Body of pancreas (tissue), 4 donors: ENCODE measurements around the gene AGAP1. TPM values are rescaled to one million over a fixed set of nuclear protein-coding genes. Genes with fewer than 3 reads are reported as not detected.

Experiments
- ATAC-seq: fragments of 150-250 bp; one replicate; pipeline ENCODE4 v1.9.1; 2016
- DNase-seq, 4 donors: peaks; one replicate each; pipeline ENCODE4 v3.0.0-alpha.2; 2019
- H3K27ac ChIP-seq, 4 donors: fragments of 200-600 bp; sonication (generic); 1 replicate in 3 of 4; 2 replicates in 1 of 4; pipeline versions ENCODE4 v1.5.1 to v1.6.1; 2016 to 2019; ENCODE audit warnings: mild to moderate bottlenecking in 1 of 4, mixed read lengths in 1 of 4, moderate library complexity in 1 of 4
- H3K27me3 ChIP-seq, 2 donors: fragments of 200-600 bp; sonication (generic); one replicate each; pipeline ENCODE4 v1.6.0; 2016; ENCODE audit warnings: mild to moderate bottlenecking in 1 of 2
- H3K36me3 ChIP-seq, 2 donors: fragments of 200-600 bp; sonication (generic); replicated peaks in 1 of 2; 2 replicates each; pipeline ENCODE4 v1.5.1; 2016; ENCODE audit warnings: low read depth in 2 of 2; ENCODE audit not compliant: insufficient read depth in 1 of 2
- H3K4me1 ChIP-seq: fragments of 200-600 bp; sonication (generic); one replicate; pipeline ENCODE4 v1.6.0; 2016
- H3K4me3 ChIP-seq, 2 donors: fragments of 200-600 bp; sonication (generic); 1 replicate in 1 of 2; 2 replicates in 1 of 2; pipeline ENCODE4 v1.5.1; 2016 to 2019
- H3K9me3 ChIP-seq, 3 donors: fragments of 200-600 bp; sonication (generic); 1 replicate in 2 of 3; 2 replicates in 1 of 3; pipeline ENCODE4 v1.5.1; 2016
- POLR2A ChIP-seq, 3 donors: fragments of 450-650 bp; IDR thresholded peaks; one replicate each; pipeline ENCODE4 v1.6.1; 2016; ENCODE audit warnings: antibody characterized with exemption in 3 of 3, mild to moderate bottlenecking in 2 of 3
- WGBS, 2 donors: methylation state at CpG; one replicate each; pipeline ENCODE4 v1.1.5; 2017; 5-methylcytosine and 5-hydroxymethylcytosine counted together
- intact Hi-C: fragments of 100-400 bp; cut with DNase I; formaldehyde crosslinking; loops from one replicate; pipeline ENCODE4 v1.15.1; 2023
- total RNA-seq, 2 donors: library from RNA; depleted of rRNA; stranded (reverse); fragments of >200 nt; gene quantifications; one replicate each; pipeline ENCODE4 v1.1.0, GENCODE V29; 2016
- TF ChIP-seq, protein P1 (sequence below), 7 experiments: fragments of 450-650 bp in 4 of 7; fragments of 200-600 bp in 3 of 7; sonication (generic) in 3 of 7; IDR thresholded peaks; one replicate each; pipeline ENCODE4 v1.5.1; 2016 to 2019; ENCODE audit warnings: antibody characterized with exemption in 7 of 7

The AGAP1 gene
- total RNA-seq, 2 donors from 2014 or later, result 21.3 to 32.6 TPM

DNA sequence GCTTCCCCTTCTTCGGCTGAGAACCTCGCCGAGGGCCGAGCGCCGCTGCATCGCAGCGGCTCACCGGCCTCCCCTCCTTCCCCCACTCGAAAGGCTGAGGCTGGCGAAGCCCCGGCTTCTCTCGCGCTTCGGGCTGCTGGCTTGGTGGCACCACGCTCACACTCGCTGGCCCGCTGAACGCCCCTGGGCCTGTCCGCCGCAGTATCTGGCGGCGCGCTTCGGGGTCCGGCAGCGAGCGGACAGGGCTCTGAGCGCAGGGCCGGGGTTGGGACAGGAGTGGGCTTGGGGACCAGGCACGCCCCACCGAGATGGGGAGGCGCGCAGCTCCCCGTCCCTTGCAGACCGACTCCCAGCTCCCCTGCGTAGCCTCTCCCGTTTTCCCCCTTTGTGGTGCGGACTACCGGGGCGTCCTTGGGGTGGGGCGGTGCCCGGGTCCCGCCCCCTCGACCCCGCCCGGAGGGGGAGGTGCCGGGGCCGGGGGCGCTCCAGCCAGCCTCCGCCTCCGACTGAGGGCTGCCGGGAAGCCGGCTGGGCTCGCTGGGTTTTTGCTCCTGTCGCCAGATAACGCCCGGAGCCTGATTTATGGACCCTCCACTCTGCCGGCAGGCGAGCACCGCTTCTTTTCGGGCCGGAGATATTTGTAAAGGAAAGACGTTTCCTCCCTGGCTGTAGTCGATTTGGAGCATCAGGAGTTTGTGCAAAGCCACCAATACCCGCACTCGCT is 670.5 kb downstream of the AGAP1 start:
- no peaks in the 10 kb centered on the region for H3K9me3 ChIP-seq
- H3K4me3 ChIP-seq, result no peak overlapping the region
- peaks cover 12 to 72% of the 10 kb centered on the region in 2 donors for H3K27me3 ChIP-seq
- TF ChIP-seq, protein P1, sequence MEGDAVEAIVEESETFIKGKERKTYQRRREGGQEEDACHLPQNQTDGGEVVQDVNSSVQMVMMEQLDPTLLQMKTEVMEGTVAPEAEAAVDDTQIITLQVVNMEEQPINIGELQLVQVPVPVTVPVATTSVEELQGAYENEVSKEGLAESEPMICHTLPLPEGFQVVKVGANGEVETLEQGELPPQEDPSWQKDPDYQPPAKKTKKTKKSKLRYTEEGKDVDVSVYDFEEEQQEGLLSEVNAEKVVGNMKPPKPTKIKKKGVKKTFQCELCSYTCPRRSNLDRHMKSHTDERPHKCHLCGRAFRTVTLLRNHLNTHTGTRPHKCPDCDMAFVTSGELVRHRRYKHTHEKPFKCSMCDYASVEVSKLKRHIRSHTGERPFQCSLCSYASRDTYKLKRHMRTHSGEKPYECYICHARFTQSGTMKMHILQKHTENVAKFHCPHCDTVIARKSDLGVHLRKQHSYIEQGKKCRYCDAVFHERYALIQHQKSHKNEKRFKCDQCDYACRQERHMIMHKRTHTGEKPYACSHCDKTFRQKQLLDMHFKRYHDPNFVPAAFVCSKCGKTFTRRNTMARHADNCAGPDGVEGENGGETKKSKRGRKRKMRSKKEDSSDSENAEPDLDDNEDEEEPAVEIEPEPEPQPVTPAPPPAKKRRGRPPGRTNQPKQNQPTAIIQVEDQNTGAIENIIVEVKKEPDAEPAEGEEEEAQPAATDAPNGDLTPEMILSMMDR (IDR thresholded peaks at IDR 0.05), result no peak
- no peak for TF ChIP-seq POLR2A (IDR thresholded peaks at IDR 0.05)
- WGBS, 2 donors, result 1 to 4% methylated on average over 17 to 65 of the region's 67 CpGs
- H3K4me1 ChIP-seq, result peaks cover 63% of the 10 kb centered on the region
- peak; percentile 18 for ATAC-seq
- H3K36me3 ChIP-seq, result no peaks in the 10 kb centered on the region
- intact Hi-C loops, result no loop called here
- DNase-seq, result no peak
- no peak overlapping the region for H3K27ac ChIP-seq

DNA sequence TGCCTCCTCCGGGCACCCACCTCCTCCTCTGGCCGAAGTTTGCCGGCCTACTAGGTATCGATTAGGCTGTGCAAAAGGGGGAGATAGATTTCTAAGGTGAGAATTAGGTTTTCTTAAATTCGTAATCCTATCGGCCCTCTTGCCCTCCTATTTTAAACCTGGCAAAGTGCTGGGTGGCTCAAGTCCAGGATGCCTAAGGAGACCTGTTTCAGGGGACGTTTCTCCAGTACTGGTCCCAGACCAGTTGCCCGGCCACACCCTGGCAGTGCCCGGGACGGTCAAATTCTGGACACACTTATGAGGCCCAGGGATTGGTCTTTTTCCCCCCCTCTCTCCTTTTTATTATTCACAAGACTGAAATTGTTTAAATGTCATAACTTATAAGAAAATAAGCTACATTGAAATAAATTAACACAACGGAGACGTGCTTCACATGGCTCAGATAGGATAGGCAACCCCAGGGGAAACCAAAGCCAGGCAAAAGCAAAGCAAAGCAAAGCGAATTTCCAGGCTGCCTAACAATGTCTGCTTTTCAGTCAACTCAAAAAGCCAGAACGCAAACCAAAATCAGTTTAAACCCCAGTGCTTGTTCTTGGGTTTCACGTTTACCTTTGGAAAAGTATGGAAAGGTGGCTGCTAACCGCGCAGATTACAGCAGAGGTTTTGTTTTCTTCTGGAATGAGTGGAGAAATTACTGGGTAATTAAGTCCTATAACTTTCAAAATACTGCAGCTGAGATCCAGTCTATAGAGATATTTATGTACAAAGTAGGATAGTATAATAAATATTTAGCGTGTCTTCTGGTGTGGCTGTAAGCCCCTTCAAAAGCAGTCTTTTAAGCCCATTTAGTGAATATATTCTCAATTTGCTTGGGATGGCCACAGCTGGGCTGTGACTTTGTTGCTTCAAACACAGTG is 671.3 kb downstream of the AGAP1 start:
- no peak for ATAC-seq
- WGBS, 2 donors, result 16 to 22% methylated on average over 18 of the region's 18 CpGs

DNA sequence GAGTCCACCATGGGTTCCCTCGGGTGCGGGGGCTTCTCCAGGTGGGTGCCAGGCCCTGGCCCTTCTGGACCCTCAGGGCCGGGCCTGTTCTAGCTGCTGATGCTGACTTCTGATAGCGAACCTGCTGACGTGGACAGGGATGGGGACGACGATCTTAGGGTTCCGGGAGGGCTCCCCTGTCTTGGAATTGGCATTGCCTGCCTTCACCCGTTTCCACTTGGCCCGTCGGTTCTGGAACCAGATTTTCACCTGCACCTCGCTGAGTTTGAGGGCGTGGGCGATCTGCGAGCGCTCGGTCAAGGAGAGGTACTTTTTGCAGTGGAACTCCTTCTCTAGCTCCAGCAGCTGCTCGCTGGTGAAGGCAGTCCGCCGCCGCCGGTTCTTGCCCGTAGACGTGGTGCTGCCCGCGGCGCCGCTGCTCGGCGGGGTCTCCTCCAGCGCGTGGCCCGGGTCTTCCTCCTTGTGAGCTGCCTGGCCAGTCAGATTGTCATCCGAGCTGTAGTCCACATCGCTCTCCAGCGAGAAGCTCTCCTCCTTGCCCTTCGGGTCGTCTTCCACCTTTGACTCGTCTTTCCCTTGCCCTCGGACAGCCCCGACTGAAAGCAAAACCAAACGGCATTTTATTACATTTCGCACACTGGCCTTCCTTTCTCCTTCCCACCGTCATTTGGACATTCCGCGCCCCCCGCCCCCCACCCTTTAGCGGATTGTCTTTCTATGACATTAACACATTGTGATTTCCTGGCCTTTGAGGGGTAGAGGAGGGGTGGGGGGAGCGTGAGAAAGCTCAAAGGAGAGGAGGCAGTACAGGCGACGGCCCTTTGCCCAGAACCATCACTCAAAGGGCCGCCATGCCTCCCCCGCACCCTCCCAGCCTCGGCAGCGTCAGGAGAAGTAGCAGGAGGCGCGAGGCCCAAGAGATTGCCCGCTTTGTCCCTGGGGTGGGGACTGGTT is 672.3 kb downstream of the AGAP1 start:
- Histone ChIP-seq H3K27me3 (peaks cover 12 to 79% of the 10 kb centered on the region in 2 donors), H3K4me3 (peak overlapping the region in 1 of 2 donors; percentile 5), H3K4me1 (peaks cover 63% of the 10 kb centered on the region), H3K36me3 (no peaks in the 10 kb centered on the region), H3K27ac (no peak overlapping the region), H3K9me3 (no peaks in the 10 kb centered on the region)
- 5 to 9% methylated on average over 29 to 58 of the region's 58 CpGs for WGBS, 2 donors
- ATAC-seq (no peak), DNase-seq (no peak)
- TF ChIP-seq POLR2A (IDR thresholded peaks at IDR 0.05), result no peak
- TF ChIP-seq, protein P1 (IDR thresholded peaks at IDR 0.05), result no peak
- intact Hi-C loops, result no loop called here

More for the DNA sequence above, 671.3 kb downstream of the AGAP1 start:
- intact Hi-C loops, result no loop called here
- peaks cover 63% of the 10 kb centered on the region for H3K4me1 ChIP-seq
- H3K36me3 ChIP-seq, result no peaks in the 10 kb centered on the region
- H3K27me3 ChIP-seq, result peaks cover 12 to 76% of the 10 kb centered on the region in 2 donors
- no peak for TF ChIP-seq POLR2A (IDR thresholded peaks at IDR 0.05)
- TF ChIP-seq, protein P1 (IDR thresholded peaks at IDR 0.05), result no peak
- DNase-seq, result no peak
- H3K4me3 ChIP-seq, result no peak overlapping the region
- H3K9me3 ChIP-seq, result no peaks in the 10 kb centered on the region
- H3K27ac ChIP-seq, result no peak overlapping the region

DNA sequence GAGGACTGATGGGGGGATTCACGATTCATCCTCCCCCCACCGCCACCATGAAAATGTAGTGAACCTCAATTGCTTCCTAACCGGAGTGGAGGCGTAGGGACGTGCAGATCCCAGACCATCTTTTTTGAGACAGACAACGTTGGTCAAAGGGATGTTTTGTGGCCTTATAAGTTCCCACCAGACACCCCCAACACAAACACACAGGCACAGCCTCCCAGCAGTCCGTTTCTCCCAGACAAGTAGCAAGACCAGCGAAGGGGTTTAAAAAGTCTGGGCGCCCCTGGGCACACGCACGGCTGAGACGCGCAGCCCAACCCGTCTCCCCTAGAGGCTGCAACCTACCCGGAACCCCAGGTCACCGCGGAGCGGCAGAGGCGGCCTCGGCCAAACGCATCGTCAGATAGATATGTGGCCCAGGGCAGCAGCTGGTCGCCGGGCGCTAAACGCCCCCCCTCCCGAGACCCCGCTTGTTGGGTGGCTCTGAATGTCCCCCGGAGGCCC is 673.0 kb downstream of the AGAP1 start:
- WGBS, 2 donors, result 0 to 4% methylated on average over 2 to 28 of the region's 29 CpGs
- no peak for TF ChIP-seq POLR2A (IDR thresholded peaks at IDR 0.05)
- TF ChIP-seq, protein P1 (IDR thresholded peaks at IDR 0.05), result no peak
- H3K27me3 ChIP-seq, result peaks cover 12 to 86% of the 10 kb centered on the region in 2 donors

More for the DNA sequence above, 673.0 kb downstream of the AGAP1 start:
- no peak overlapping the region for H3K27ac ChIP-seq
- H3K4me1 ChIP-seq, result peaks cover 68% of the 10 kb centered on the region
- intact Hi-C loops, result no loop called here
- ATAC-seq (no peak), DNase-seq (no peak)
- no peaks in the 10 kb centered on the region for H3K36me3 ChIP-seq
- H3K4me3 ChIP-seq, result no peak overlapping the region
- H3K9me3 ChIP-seq, result no peaks in the 10 kb centered on the region
